ENCODE measurements around the gene CPNE7. TPM values are rescaled to one million over a fixed set of nuclear protein-coding genes. Genes with fewer than 3 reads are reported as not detected.

The CPNE7 gene
- total and polyA plus RNA-seq, 9 of the 15 experiments (the other 6 are each of a cell fraction or from before 2014, with no cell fraction given) = 0.30 to 73.4 (median 32.7) TPM

DNA sequence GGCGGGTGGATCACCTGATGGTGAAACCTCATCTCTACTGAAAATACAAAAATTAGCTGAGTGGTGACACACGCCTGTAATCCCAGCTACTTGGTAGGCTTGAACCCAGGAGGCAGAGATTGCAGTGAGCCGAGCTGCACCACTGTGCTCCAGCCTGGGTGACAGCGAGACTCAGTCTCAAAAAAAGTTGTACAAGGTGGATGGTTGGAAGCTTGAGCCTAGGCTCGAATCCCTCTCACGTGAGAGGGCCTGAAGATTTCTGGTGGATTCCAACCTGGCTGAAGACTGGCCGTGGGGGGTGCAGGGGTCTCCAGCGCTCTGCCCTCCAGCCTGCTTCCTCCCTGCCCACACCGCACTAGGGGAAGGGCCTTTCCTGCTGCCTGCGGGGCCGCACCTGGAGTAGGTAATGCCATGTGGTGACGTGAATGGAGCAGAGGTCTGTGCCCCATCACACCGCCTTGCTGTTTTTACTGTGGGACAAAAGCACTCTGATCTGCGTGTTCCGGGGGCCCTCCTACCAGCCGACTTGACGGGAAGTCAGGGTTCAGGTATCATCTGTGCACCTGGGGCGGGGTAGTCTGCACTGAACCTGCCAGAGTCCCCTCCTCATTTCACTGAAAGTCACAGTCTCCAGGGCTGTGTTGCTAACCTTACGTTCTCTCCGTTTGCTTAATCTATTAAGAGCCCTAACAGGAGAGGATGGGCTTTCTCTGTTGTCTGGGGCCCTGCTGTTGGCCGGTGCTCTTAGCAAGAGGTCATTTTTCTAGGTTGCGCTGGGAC lies 10.9 kb upstream of the CPNE7 start (continued):
- TF ChIP-seq, protein P1, sequence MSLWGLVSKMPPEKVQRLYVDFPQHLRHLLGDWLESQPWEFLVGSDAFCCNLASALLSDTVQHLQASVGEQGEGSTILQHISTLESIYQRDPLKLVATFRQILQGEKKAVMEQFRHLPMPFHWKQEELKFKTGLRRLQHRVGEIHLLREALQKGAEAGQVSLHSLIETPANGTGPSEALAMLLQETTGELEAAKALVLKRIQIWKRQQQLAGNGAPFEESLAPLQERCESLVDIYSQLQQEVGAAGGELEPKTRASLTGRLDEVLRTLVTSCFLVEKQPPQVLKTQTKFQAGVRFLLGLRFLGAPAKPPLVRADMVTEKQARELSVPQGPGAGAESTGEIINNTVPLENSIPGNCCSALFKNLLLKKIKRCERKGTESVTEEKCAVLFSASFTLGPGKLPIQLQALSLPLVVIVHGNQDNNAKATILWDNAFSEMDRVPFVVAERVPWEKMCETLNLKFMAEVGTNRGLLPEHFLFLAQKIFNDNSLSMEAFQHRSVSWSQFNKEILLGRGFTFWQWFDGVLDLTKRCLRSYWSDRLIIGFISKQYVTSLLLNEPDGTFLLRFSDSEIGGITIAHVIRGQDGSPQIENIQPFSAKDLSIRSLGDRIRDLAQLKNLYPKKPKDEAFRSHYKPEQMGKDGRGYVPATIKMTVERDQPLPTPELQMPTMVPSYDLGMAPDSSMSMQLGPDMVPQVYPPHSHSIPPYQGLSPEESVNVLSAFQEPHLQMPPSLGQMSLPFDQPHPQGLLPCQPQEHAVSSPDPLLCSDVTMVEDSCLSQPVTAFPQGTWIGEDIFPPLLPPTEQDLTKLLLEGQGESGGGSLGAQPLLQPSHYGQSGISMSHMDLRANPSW (CRISPR knock-in tag; IDR thresholded peaks at IDR 0.05) = no peak
- TF ChIP-seq NELFE (IDR thresholded peaks at IDR 0.05; ENCODE audit: insufficient read depth, insufficient read length) (no peak), PML (IDR thresholded peaks at IDR 0.05; ENCODE audit: low read length) (peak; percentile 37), ZNF778 (CRISPR knock-in tag; IDR thresholded peaks at IDR 0.05) (no peak), HLTF (IDR thresholded peaks at IDR 0.05) (no peak), NCOR1 (IDR thresholded peaks at IDR 0.05) (0 out of 2 replicates have a peak, but pooled peaks have one; percentile 4), POLR2G (IDR thresholded peaks at IDR 0.05; ENCODE audit: low read depth, low read length) (peak; percentile 70; the same call in 1 of the 2 replicates), SUPT5H (IDR thresholded peaks at IDR 0.05) (peak; percentile 69), TEAD2 (tag; IDR thresholded peaks at IDR 0.05) (no peak), SMAD1 (IDR thresholded peaks at IDR 0.05; ENCODE audit: low read depth, low read length, partially characterized antibody) (no peak), TOE1 (IDR thresholded peaks at IDR 0.05; ENCODE audit: borderline replicate concordance) (0 out of 2 replicates have a peak, but pooled peaks have one; percentile 24), TOE1 (CRISPR knock-in tag; IDR thresholded peaks at IDR 0.05; ENCODE audit: borderline replicate concordance, low read depth) (no peak)
- TF ChIP-seq, protein P2, sequence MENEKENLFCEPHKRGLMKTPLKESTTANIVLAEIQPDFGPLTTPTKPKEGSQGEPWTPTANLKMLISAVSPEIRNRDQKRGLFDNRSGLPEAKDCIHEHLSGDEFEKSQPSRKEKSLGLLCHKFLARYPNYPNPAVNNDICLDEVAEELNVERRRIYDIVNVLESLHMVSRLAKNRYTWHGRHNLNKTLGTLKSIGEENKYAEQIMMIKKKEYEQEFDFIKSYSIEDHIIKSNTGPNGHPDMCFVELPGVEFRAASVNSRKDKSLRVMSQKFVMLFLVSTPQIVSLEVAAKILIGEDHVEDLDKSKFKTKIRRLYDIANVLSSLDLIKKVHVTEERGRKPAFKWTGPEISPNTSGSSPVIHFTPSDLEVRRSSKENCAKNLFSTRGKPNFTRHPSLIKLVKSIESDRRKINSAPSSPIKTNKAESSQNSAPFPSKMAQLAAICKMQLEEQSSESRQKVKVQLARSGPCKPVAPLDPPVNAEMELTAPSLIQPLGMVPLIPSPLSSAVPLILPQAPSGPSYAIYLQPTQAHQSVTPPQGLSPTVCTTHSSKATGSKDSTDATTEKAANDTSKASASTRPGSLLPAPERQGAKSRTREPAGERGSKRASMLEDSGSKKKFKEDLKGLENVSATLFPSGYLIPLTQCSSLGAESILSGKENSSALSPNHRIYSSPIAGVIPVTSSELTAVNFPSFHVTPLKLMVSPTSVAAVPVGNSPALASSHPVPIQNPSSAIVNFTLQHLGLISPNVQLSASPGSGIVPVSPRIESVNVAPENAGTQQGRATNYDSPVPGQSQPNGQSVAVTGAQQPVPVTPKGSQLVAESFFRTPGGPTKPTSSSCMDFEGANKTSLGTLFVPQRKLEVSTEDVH (IDR thresholded peaks at IDR 0.05; ENCODE audit: low read depth, partially characterized antibody) = peak; percentile 18
- TF ChIP-seq, protein P3, sequence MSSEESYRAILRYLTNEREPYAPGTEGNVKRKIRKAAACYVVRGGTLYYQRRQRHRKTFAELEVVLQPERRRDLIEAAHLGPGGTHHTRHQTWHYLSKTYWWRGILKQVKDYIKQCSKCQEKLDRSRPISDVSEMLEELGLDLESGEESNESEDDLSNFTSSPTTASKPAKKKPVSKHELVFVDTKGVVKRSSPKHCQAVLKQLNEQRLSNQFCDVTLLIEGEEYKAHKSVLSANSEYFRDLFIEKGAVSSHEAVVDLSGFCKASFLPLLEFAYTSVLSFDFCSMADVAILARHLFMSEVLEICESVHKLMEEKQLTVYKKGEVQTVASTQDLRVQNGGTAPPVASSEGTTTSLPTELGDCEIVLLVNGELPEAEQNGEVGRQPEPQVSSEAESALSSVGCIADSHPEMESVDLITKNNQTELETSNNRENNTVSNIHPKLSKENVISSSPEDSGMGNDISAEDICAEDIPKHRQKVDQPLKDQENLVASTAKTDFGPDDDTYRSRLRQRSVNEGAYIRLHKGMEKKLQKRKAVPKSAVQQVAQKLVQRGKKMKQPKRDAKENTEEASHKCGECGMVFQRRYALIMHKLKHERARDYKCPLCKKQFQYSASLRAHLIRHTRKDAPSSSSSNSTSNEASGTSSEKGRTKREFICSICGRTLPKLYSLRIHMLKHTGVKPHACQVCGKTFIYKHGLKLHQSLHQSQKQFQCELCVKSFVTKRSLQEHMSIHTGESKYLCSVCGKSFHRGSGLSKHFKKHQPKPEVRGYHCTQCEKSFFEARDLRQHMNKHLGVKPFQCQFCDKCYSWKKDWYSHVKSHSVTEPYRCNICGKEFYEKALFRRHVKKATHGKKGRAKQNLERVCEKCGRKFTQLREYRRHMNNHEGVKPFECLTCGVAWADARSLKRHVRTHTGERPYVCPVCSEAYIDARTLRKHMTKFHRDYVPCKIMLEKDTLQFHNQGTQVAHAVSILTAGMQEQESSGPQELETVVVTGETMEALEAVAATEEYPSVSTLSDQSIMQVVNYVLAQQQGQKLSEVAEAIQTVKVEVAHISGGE (CRISPR knock-in tag; IDR thresholded peaks at IDR 0.05) = no peak
- TF ChIP-seq, protein P4, sequence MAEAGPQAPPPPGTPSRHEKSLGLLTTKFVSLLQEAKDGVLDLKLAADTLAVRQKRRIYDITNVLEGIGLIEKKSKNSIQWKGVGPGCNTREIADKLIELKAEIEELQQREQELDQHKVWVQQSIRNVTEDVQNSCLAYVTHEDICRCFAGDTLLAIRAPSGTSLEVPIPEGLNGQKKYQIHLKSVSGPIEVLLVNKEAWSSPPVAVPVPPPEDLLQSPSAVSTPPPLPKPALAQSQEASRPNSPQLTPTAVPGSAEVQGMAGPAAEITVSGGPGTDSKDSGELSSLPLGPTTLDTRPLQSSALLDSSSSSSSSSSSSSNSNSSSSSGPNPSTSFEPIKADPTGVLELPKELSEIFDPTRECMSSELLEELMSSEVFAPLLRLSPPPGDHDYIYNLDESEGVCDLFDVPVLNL (CRISPR knock-in tag; IDR thresholded peaks at IDR 0.05; ENCODE audit: low read depth) = no peak
- TF ChIP-seq, protein P5, sequence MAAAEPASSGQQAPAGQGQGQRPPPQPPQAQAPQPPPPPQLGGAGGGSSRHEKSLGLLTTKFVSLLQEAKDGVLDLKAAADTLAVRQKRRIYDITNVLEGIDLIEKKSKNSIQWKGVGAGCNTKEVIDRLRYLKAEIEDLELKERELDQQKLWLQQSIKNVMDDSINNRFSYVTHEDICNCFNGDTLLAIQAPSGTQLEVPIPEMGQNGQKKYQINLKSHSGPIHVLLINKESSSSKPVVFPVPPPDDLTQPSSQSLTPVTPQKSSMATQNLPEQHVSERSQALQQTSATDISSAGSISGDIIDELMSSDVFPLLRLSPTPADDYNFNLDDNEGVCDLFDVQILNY (CRISPR knock-in tag; IDR thresholded peaks at IDR 0.05) = peak; percentile 62; the same call in 1 of the 2 replicates

All from K562 (cell line).